Stimulated activated CD8-positive, alpha-beta memory T cell treated with anti-CD3 and anti-CD28 coated beads, Interleukin-12 subunit alpha, Interleukin-12 subunit beta, amount 100 ng/mL, for 24 hours (primary cell): ENCODE measurements around the gene OR51A7.
"Not testable (repeated sequence)": the region's sequence is repeated elsewhere in the genome, so short reads cannot be mapped to it uniquely, and the experiment has no call there.

Source experiments
- DNase-seq: peaks from one replicate; pipeline ENCODE4 v3.0.0-alpha.2; 2020; ENCODE audit errors: extremely low read depth

Gene OR51A7

DNA sequence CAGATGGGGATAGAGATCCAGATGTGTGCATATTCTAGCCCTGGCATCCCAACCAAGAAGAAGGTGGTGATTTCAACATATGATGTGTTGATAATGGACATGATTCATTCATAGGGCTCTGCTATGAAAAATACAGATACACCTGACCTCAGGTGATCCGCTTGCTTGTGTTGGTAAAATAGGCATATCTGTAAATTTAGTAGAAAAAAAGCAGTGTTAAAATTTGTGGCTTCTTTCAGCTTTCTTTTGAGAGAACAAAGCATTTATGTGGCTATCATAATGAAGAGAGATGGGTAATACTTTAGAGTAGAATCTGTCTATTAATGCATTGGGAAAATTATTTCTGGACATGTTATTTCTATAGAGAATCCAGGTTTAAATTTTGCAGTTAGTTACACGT is 52.0 kb downstream of the OR51A7 start, which contains the start of gene OR51A2:
Gene OR51A2 (minus strand): TSS at position 101 of the 400 bp plus-strand sequence. CDS start 0 bp downstream, at position 101.
- not testable (repeated sequence) for DNase-seq

DNA sequence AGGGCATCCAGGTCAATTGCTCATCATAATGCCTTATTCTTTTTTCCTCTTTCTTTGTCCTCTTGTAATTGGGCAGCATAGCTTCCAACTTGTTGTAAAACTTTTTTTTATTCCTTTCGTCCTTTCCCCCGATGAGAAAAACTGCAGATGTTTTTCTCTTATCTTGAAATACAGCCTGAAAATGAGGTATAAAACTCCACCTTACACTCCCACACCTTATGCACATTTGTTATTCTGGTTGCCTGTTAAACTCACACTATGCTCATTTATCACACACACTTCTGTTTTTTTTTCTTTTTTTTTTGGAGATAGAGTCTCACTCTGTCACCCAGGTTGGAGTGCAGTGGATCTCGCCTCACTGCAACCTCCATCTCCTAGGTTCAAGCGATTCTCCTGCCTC is 53.8 kb downstream of the OR51A7 start:
- DNase-seq = no peak
